ENCODE results near the gene FAM149A. TPM values are rescaled to one million over a fixed set of nuclear protein-coding genes. Genes with fewer than 3 reads are reported as not detected.

FAM149A gene
- total RNA-seq, 3 donors from 2014 or later (not counting 1 experiment from before 2014, with no cell fraction given): 0.33 TPM; not detected in 2

DNA sequence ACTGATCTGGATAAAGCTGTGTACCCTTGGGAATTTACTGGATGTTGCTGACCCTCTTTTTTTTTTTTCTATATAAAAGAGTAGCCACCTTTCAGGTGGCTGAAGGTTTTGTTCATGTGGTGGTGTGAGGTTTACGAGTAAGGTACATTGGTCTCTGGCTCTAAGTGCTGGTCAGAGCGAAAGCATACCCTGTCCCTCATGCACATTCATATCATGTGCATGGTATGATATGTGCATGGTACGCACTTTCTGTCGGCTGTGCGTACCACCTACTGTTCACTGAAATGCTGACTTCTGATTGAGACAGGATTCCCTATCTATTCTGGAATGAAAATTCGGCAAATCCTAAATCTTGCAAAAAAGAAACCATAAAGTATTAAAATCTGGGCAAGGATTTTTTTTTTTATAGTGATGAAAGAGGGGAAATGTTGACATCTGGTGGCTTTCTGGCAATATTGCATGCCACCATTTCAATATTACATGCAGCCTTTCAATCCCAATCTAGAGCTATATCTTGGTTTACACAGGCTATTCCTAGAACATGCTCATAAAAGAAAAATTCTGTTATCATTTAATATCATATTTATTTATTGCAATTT, 32.8 kb downstream of the FAM149A start:
- no peak overlapping the region for H3K27ac Mint-ChIP-seq
- DNase-seq: peak in 1 of 2 donors; percentile 32
- Histone ChIP-seq H3K27me3 (ENCODE audit: control insufficient read depth, insufficient read depth, low read length) (no peaks in the 10 kb centered on the region), H3K27ac (ENCODE audit: low read length) (no peak overlapping the region), H3K9me3 (ENCODE audit: control insufficient read depth, insufficient read depth, low read length) (no peaks in the 10 kb centered on the region), H3K36me3 (ENCODE audit: control insufficient read depth, insufficient read depth, low read length) (no peaks in the 10 kb centered on the region), H3K4me1 (ENCODE audit: control insufficient read depth, insufficient read depth, low read length) (no peaks in the 10 kb centered on the region), H3K4me3 (ENCODE audit: low read length) (no peak overlapping the region)
- TF ChIP-seq, protein P1, sequence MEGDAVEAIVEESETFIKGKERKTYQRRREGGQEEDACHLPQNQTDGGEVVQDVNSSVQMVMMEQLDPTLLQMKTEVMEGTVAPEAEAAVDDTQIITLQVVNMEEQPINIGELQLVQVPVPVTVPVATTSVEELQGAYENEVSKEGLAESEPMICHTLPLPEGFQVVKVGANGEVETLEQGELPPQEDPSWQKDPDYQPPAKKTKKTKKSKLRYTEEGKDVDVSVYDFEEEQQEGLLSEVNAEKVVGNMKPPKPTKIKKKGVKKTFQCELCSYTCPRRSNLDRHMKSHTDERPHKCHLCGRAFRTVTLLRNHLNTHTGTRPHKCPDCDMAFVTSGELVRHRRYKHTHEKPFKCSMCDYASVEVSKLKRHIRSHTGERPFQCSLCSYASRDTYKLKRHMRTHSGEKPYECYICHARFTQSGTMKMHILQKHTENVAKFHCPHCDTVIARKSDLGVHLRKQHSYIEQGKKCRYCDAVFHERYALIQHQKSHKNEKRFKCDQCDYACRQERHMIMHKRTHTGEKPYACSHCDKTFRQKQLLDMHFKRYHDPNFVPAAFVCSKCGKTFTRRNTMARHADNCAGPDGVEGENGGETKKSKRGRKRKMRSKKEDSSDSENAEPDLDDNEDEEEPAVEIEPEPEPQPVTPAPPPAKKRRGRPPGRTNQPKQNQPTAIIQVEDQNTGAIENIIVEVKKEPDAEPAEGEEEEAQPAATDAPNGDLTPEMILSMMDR (IDR thresholded peaks at IDR 0.05): peak; percentile 22
- H3K27me3 Mint-ChIP-seq (ENCODE audit: low read depth in 2 of 2): peaks cover 19 to 21% of the 10 kb centered on the region in 2 donors
- intact Hi-C loops (cut with micrococcal nuclease): no loop called here
- H3K9me3 Mint-ChIP-seq: no peaks in the 10 kb centered on the region
- ATAC-seq: peak in 1 of 3 donors; percentile 41
- no peaks in the 10 kb centered on the region for H3K4me1 Mint-ChIP-seq
- H3K4me3 Mint-ChIP-seq: no peak overlapping the region
- H3K36me3 Mint-ChIP-seq: no peaks in the 10 kb centered on the region
- whole genome bisulfite sequencing (ENCODE audit: insufficient coverage): 67% methylated on average over 6 of the region's 6 CpGs

DNA sequence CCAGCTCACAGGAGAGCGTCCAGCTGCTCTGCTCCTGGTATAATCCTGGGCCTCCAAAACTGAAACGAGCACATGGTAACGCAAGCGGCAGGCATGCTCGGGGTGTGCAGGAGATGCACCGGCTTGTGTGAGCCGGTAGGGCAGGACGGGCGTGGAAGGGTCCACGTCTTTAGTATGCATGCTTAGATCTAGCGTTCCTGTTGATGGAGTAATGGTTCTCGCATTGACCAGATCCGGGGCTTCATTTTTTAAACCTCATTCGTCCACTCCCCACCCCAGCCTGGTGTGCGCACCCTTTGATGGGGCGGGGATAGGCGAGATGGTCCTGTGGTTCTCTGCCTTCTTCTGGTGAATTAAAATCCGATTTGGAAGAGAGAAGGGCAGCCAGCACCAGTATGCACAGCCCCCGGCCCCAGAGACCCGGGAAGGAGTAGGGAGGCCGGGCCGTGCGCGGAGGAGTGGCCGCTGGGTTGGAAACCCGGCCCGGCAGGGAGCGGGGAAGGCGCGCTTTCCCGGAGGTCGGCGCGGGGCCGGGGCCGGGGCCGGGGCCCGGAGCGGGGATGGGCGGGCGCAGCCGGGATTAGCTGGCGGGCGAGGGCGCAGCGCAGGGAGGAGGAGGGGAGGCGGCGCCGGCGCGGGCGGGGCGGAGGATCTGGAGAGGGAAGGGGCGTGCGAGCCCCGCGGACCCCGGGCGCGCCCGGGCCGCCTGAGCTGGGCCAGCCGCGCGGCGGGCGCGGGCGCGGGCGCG, 39.9 kb downstream of the FAM149A start:
- no peak overlapping the region for H3K27ac Mint-ChIP-seq
- Histone ChIP-seq H3K4me1 (ENCODE audit: control insufficient read depth, insufficient read depth, low read length) (no peaks in the 10 kb centered on the region), H3K9me3 (ENCODE audit: control insufficient read depth, insufficient read depth, low read length) (no peaks in the 10 kb centered on the region), H3K4me3 (ENCODE audit: low read length) (no peak overlapping the region), H3K27ac (ENCODE audit: low read length) (no peak overlapping the region), H3K36me3 (ENCODE audit: control insufficient read depth, insufficient read depth, low read length) (no peaks in the 10 kb centered on the region), H3K27me3 (ENCODE audit: control insufficient read depth, insufficient read depth, low read length) (peaks cover 17% of the 10 kb centered on the region)
- intact Hi-C loops (cut with micrococcal nuclease): no loop called here
- peaks cover 28 to 40% of the 10 kb centered on the region in 2 donors for H3K27me3 Mint-ChIP-seq (ENCODE audit: low read depth in 2 of 2)
- peak in 1 of 3 donors; percentile 48 for ATAC-seq
- H3K4me1 Mint-ChIP-seq: peaks cover 0 to 6% of the 10 kb centered on the region in 2 donors
- H3K9me3 Mint-ChIP-seq: no peaks in the 10 kb centered on the region
- no peaks in the 10 kb centered on the region for H3K36me3 Mint-ChIP-seq
- H3K4me3 Mint-ChIP-seq: peak overlapping the region; percentile 65
- no peak for DNase-seq
- TF ChIP-seq, protein P1 (IDR thresholded peaks at IDR 0.05): no peak
- 2% methylated on average over 67 of the region's 72 CpGs for WGBS (ENCODE audit: insufficient coverage)

DNA sequence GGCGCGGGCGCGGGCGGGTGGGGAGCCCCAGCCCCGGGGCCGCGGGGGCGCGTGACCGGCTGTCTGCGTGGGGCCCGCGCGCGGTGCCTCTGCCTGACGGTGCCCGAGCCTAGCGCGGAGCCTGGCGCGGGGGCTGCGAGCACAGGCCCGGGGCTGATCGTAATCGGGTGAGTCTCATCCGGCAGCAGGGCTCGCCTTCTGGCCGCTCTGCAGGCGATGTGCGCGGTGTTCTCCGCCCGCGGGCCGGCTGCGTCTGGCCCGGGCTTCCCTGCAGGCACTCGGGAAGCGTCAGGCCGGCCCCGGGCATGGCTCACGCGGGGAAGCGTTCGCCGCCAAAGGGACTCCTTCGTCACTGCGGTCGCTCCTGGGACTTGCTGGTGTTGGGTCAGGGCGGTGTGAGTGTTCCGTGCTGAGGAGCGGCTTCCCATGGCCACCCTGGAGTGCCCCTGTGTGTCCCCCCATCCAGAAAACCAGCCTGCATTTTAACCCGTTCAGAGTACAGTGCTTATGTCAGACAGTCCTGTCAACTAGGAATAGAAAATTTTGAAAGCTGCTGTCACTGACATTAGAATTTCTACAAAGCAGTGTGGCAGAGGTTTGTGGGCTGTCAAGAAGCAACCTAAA, 40.6 kb downstream of the FAM149A start:
- Mint-ChIP-seq H3K27me3 (ENCODE audit: low read depth in 2 of 2) (peaks cover 28 to 40% of the 10 kb centered on the region in 2 donors), H3K9me3 (no peaks in the 10 kb centered on the region), H3K27ac (no peak overlapping the region), H3K36me3 (no peaks in the 10 kb centered on the region), H3K4me3 (peak overlapping the region; percentile 47), H3K4me1 (peaks cover 0 to 6% of the 10 kb centered on the region in 2 donors)
- Histone ChIP-seq H3K27ac (ENCODE audit: low read length) (no peak overlapping the region), H3K4me1 (ENCODE audit: control insufficient read depth, insufficient read depth, low read length) (no peaks in the 10 kb centered on the region), H3K9me3 (ENCODE audit: control insufficient read depth, insufficient read depth, low read length) (no peaks in the 10 kb centered on the region), H3K27me3 (ENCODE audit: control insufficient read depth, insufficient read depth, low read length) (peaks cover 17% of the 10 kb centered on the region), H3K4me3 (ENCODE audit: low read length) (no peak overlapping the region), H3K36me3 (ENCODE audit: control insufficient read depth, insufficient read depth, low read length) (no peaks in the 10 kb centered on the region)
- TF ChIP-seq, protein P1 (IDR thresholded peaks at IDR 0.05): no peak
- ATAC-seq: peak in 1 of 3 donors; percentile 67
- under 1% methylated on average over 54 of the region's 54 CpGs for WGBS (ENCODE audit: insufficient coverage)
- intact Hi-C loops (cut with micrococcal nuclease): no loop called here
- DNase-seq: no peak

All from natural killer cell (primary cell).